ENCODE measurements around the gene MXD1. TPM values are rescaled to one million over a fixed set of nuclear protein-coding genes. Genes with fewer than 3 reads are reported as not detected.

Gene MXD1
- polyA plus RNA-seq, 4 donors, result 7.4 to 38.2 (median 35.9) TPM

DNA sequence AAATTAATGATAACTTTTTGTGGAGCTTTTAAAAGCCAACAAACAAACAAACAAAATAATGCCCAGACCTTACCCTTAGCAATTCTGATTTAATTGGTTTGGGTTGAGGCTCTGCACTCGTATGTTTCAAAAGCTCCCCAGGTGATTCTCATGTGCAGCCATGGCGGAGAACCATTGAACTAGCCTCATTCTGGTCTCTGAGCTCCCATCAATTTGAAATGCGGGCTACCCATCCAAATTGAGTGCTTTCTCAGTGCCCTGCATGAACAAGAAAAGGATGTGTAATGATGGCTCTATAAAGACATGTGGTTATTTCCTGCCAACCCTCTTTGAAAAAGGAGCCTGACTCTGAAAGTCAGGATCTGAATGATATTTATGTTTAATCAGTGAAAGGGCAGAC, 8.2 kb downstream of the MXD1 start:
- DNase-seq (no peak), FAIRE-seq (no peak)
- WGBS, 3 donors, result 96 to 99% (median 99%) methylated on average over 3 of the region's 3 CpGs
- Histone ChIP-seq H3K4me1 (ENCODE audit: control insufficient read depth in 3 of 3, insufficient read depth in 2 of 3, low read depth in 1 of 3, low read length in 2 of 3) (peaks cover 0 to 13% (median 4%) of the 10 kb centered on the region in 3 donors), H3K4me3 (ENCODE audit: low read depth in 1 of 3, low read length in 3 of 3) (no peak overlapping the region), H3K27me3 (ENCODE audit: control insufficient read depth in 3 of 3, insufficient read depth in 3 of 3, low read length in 3 of 3) (no peaks in the 10 kb centered on the region), H3K36me3 (ENCODE audit: control insufficient read depth in 3 of 3, insufficient read depth in 2 of 3, low read depth in 1 of 3, low read length in 3 of 3) (peaks cover 3 to 30% (median 23%) of the 10 kb centered on the region in 3 donors), H3K9me3 (ENCODE audit: control insufficient read depth in 2 of 2, insufficient read depth in 1 of 2, low read depth in 1 of 2, low read length in 1 of 2) (no peaks in the 10 kb centered on the region), H3K27ac (ENCODE audit: low read depth in 1 of 3, low read length in 2 of 3) (no peak overlapping the region)

DNA sequence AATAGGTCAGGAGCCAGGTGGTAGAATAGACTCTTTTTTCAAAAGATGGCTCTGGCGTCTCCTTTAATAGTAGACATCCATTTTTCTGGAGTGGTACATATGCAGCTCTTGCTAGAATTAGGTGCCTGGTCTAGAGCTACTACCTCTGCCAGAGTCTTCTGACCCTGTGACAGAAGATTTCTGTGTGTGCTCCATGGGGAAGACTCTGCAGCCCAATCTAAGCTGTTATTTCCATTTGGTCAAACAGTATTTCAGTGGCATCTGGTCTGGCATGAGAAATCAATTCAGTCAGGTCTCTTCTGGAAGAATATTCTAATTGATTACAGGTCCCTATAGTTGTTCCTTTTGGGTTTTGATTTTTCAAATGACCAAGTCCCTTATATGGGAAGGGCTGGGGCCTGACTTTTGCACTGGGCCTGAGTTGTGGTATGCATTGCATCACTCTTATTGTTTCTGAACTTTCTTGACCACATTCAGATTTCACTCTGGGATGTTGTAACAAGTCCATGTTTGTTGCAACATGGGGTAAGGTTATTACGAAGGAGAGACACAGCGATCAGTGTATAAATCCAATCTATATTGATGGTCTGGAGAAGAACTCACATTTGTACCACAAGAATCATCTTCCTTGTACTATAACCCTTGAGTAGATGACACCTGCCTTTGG, 12.1 kb downstream of the MXD1 start:
- no peak overlapping the region for H3K4me3 ChIP-seq (ENCODE audit: low read depth in 1 of 3, low read length in 3 of 3)
- peak overlapping the region in 1 of 3 donors; percentile 71 for H3K27ac ChIP-seq (ENCODE audit: low read depth in 1 of 3, low read length in 2 of 3)
- WGBS, 3 donors, result 84 to 88% (median 87%) methylated on average over 3 of the region's 3 CpGs
- H3K9me3 ChIP-seq (ENCODE audit: control insufficient read depth in 2 of 2, insufficient read depth in 1 of 2, low read depth in 1 of 2, low read length in 1 of 2), result no peaks in the 10 kb centered on the region
- H3K27me3 ChIP-seq (ENCODE audit: control insufficient read depth in 3 of 3, insufficient read depth in 3 of 3, low read length in 3 of 3), result no peaks in the 10 kb centered on the region
- peaks cover 0 to 10% (median 5%) of the 10 kb centered on the region in 3 donors for H3K4me1 ChIP-seq (ENCODE audit: control insufficient read depth in 3 of 3, insufficient read depth in 2 of 3, low read depth in 1 of 3, low read length in 2 of 3)
- FAIRE-seq, result no peak
- DNase-seq, result peak in 1 of 2 donors; percentile 67
- H3K36me3 ChIP-seq (ENCODE audit: control insufficient read depth in 3 of 3, insufficient read depth in 2 of 3, low read depth in 1 of 3, low read length in 3 of 3), result peaks cover 4 to 33% (median 22%) of the 10 kb centered on the region in 3 donors

DNA sequence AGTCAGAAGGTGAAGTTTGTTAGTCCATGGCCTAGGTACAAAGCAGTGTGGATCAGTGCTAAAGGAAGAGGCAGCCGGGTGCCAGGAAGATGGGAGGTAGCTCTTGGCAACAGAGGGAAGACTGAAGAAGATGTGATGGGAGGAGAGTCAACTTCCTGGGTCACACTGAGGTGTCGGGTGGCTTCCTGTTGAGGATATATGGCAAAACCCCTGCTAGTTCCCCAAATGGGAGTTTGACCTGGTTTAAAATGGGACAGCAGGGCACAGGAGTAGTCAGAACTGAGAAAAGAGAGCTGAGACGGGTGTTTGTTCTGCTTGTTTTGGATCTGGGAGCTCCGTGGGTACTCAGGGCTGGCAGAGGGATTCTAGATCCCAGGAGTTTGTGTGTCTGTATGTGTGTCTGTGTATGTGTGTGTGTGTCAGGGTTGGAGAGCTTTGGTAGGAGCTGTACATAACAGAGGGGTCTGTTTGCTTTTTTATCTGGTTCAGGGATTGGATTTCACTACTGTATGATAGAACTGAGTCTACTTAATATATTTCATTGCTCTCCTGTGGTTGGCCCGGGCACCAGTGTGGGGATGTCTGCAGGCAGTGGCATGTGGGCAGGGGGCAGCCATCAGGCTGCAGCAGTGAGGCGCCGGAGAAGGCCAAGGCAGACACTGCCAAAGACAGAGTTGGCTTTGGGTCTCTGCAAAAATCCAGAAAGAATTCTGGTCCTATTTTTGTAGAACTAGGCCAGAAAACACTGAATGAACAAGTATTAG, 17.1 kb downstream of the MXD1 start:
- 86 to 97% (median 91%) methylated on average over 7 of the region's 7 CpGs for WGBS, 3 donors
- H3K27me3 ChIP-seq (ENCODE audit: control insufficient read depth in 3 of 3, insufficient read depth in 3 of 3, low read length in 3 of 3), result no peaks in the 10 kb centered on the region
- no peak for FAIRE-seq
- peaks cover 4 to 31% (median 6%) of the 10 kb centered on the region in 3 donors for H3K4me1 ChIP-seq (ENCODE audit: control insufficient read depth in 3 of 3, insufficient read depth in 2 of 3, low read depth in 1 of 3, low read length in 2 of 3)
- H3K36me3 ChIP-seq (ENCODE audit: control insufficient read depth in 3 of 3, insufficient read depth in 2 of 3, low read depth in 1 of 3, low read length in 3 of 3), result peaks cover 9 to 42% (median 28%) of the 10 kb centered on the region in 3 donors
- no peaks in the 10 kb centered on the region for H3K9me3 ChIP-seq (ENCODE audit: control insufficient read depth in 2 of 2, insufficient read depth in 1 of 2, low read depth in 1 of 2, low read length in 1 of 2)
- DNase-seq, result no peak
- H3K4me3 ChIP-seq (ENCODE audit: low read depth in 1 of 3, low read length in 3 of 3), result no peak overlapping the region
- H3K27ac ChIP-seq (ENCODE audit: low read depth in 1 of 3, low read length in 2 of 3), result peak overlapping the region in 2 of 3 donors; percentile 55 to 73

- DNase-seq (no peak), FAIRE-seq (no peak)
- Histone ChIP-seq H3K9me3 (ENCODE audit: control insufficient read depth in 2 of 2, insufficient read depth in 1 of 2, low read depth in 1 of 2, low read length in 1 of 2) (no peaks in the 10 kb centered on the region), H3K27me3 (ENCODE audit: control insufficient read depth in 3 of 3, insufficient read depth in 3 of 3, low read length in 3 of 3) (no peaks in the 10 kb centered on the region), H3K4me3 (ENCODE audit: low read depth in 1 of 3, low read length in 3 of 3) (no peak overlapping the region), H3K36me3 (ENCODE audit: control insufficient read depth in 3 of 3, insufficient read depth in 2 of 3, low read depth in 1 of 3, low read length in 3 of 3) (peaks cover 11 to 47% (median 29%) of the 10 kb centered on the region in 3 donors), H3K27ac (ENCODE audit: low read depth in 1 of 3, low read length in 2 of 3) (peak overlapping the region in 2 of 3 donors; percentile 73 to 93), H3K4me1 (ENCODE audit: control insufficient read depth in 3 of 3, insufficient read depth in 2 of 3, low read depth in 1 of 3, low read length in 2 of 3) (peaks cover 4 to 31% (median 6%) of the 10 kb centered on the region in 3 donors)
- 69 to 91% (median 76%) methylated on average over 1 of the region's 1 CpG for WGBS, 3 donors
Measured at GRCh38 chr2:69932596-69932922, 17.6 kb downstream of the MXD1 start.

GRCh38 chr2:69933254-69933828, 18.4 kb downstream of the MXD1 start:
- no peak for FAIRE-seq

GRCh38 chr2:69933839-69934613, 19.1 kb downstream of the MXD1 start:
- Histone ChIP-seq H3K36me3 (ENCODE audit: control insufficient read depth in 3 of 3, insufficient read depth in 2 of 3, low read depth in 1 of 3, low read length in 3 of 3) (peaks cover 14 to 53% (median 37%) of the 10 kb centered on the region in 3 donors), H3K27ac (ENCODE audit: low read depth in 1 of 3, low read length in 2 of 3) (peak overlapping the region; percentile 68 to 93 (median 79)), H3K4me3 (ENCODE audit: low read depth in 1 of 3, low read length in 3 of 3) (no peak overlapping the region), H3K4me1 (ENCODE audit: control insufficient read depth in 3 of 3, insufficient read depth in 2 of 3, low read depth in 1 of 3, low read length in 2 of 3) (peaks cover 4 to 31% (median 9%) of the 10 kb centered on the region in 3 donors), H3K27me3 (ENCODE audit: control insufficient read depth in 3 of 3, insufficient read depth in 3 of 3, low read length in 3 of 3) (no peaks in the 10 kb centered on the region), H3K9me3 (ENCODE audit: control insufficient read depth in 2 of 2, insufficient read depth in 1 of 2, low read depth in 1 of 2, low read length in 1 of 2) (no peaks in the 10 kb centered on the region)
- 43 to 44% (median 44%) methylated on average over 4 of the region's 4 CpGs for WGBS, 3 donors
- no peak for FAIRE-seq
- peak; percentile 84 to 95 for DNase-seq

More at GRCh38 chr2:69933254-69933828, 18.4 kb downstream of the MXD1 start:
- Histone ChIP-seq H3K36me3 (ENCODE audit: control insufficient read depth in 3 of 3, insufficient read depth in 2 of 3, low read depth in 1 of 3, low read length in 3 of 3) (peaks cover 16 to 54% (median 36%) of the 10 kb centered on the region in 3 donors), H3K4me1 (ENCODE audit: control insufficient read depth in 3 of 3, insufficient read depth in 2 of 3, low read depth in 1 of 3, low read length in 2 of 3) (peaks cover 4 to 31% (median 9%) of the 10 kb centered on the region in 3 donors), H3K27ac (ENCODE audit: low read depth in 1 of 3, low read length in 2 of 3) (peak overlapping the region; percentile 68 to 93 (median 76)), H3K9me3 (ENCODE audit: control insufficient read depth in 2 of 2, insufficient read depth in 1 of 2, low read depth in 1 of 2, low read length in 1 of 2) (no peaks in the 10 kb centered on the region), H3K27me3 (ENCODE audit: control insufficient read depth in 3 of 3, insufficient read depth in 3 of 3, low read length in 3 of 3) (no peaks in the 10 kb centered on the region), H3K4me3 (ENCODE audit: low read depth in 1 of 3, low read length in 3 of 3) (no peak overlapping the region)
- peak in 1 of 2 donors; percentile 55 for DNase-seq

- WGBS, 3 donors, result 53 to 63% (median 58%) methylated on average over 1 of the region's 1 CpG
- H3K27me3 ChIP-seq (ENCODE audit: control insufficient read depth in 3 of 3, insufficient read depth in 3 of 3, low read length in 3 of 3), result no peaks in the 10 kb centered on the region
- peaks cover 4 to 32% (median 9%) of the 10 kb centered on the region in 3 donors for H3K4me1 ChIP-seq (ENCODE audit: control insufficient read depth in 3 of 3, insufficient read depth in 2 of 3, low read depth in 1 of 3, low read length in 2 of 3)
- no peak for FAIRE-seq
- H3K4me3 ChIP-seq (ENCODE audit: low read depth in 1 of 3, low read length in 3 of 3), result no peak overlapping the region
- H3K36me3 ChIP-seq (ENCODE audit: control insufficient read depth in 3 of 3, insufficient read depth in 2 of 3, low read depth in 1 of 3, low read length in 3 of 3), result peaks cover 13 to 51% (median 33%) of the 10 kb centered on the region in 3 donors
- H3K27ac ChIP-seq (ENCODE audit: low read depth in 1 of 3, low read length in 2 of 3), result peak overlapping the region in 2 of 3 donors; percentile 68 to 93
- no peak for DNase-seq
- H3K9me3 ChIP-seq (ENCODE audit: control insufficient read depth in 2 of 2, insufficient read depth in 1 of 2, low read depth in 1 of 2, low read length in 1 of 2), result no peaks in the 10 kb centered on the region
Measured at GRCh38 chr2:69934614-69934908, 19.7 kb downstream of the MXD1 start.

- FAIRE-seq (no peak), DNase-seq (no peak)
- 95 to 99% (median 99%) methylated on average over 5 of the region's 5 CpGs for WGBS, 3 donors
- Histone ChIP-seq H3K36me3 (ENCODE audit: control insufficient read depth in 3 of 3, insufficient read depth in 2 of 3, low read depth in 1 of 3, low read length in 3 of 3) (peaks cover 13 to 53% (median 33%) of the 10 kb centered on the region in 3 donors), H3K4me1 (ENCODE audit: control insufficient read depth in 3 of 3, insufficient read depth in 2 of 3, low read depth in 1 of 3, low read length in 2 of 3) (peaks cover 4 to 35% (median 9%) of the 10 kb centered on the region in 3 donors), H3K9me3 (ENCODE audit: control insufficient read depth in 2 of 2, insufficient read depth in 1 of 2, low read depth in 1 of 2, low read length in 1 of 2) (no peaks in the 10 kb centered on the region), H3K27me3 (ENCODE audit: control insufficient read depth in 3 of 3, insufficient read depth in 3 of 3, low read length in 3 of 3) (no peaks in the 10 kb centered on the region), H3K4me3 (ENCODE audit: low read depth in 1 of 3, low read length in 3 of 3) (no peak overlapping the region), H3K27ac (ENCODE audit: low read depth in 1 of 3, low read length in 2 of 3) (peak overlapping the region in 2 of 3 donors; percentile 13 to 93)
Measured at GRCh38 chr2:69935011-69935410, 20.1 kb downstream of the MXD1 start.

Measured in small intestine (tissue), 7 donors.